Measurements from ENCODE around the gene COX7C. TPM values are rescaled to one million over a fixed set of nuclear protein-coding genes. Genes with fewer than 3 reads are reported as not detected.
A peak's percentile ranks its signal among the peaks of the same experiment; 100 is the strongest.
"Not testable (repeated sequence)": the region's sequence is repeated elsewhere in the genome, so short reads cannot be mapped to it uniquely, and the experiment has no call there.

The COX7C gene, protein sequence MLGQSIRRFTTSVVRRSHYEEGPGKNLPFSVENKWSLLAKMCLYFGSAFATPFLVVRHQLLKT
- total RNA-seq (100 to 1,000 TPM; 258 to 370 TPM), polyA plus RNA-seq (ENCODE audit: insufficient read depth, low read depth, low replicate concordance) (568 TPM)
- long read RNA-seq, donor 1, transcript COX7C-201 (3 exons, 666 nt): major isoform, 426 of 564 reads
- long read RNA-seq, donor 1, transcript COX7C-203 (2 exons, 1,584 nt): minor isoform, 6 of 564 reads
- long read RNA-seq, donor 1, transcript COX7C-205 (3 exons, 369 nt): minor isoform, 61 of 564 reads
- long read RNA-seq, donor 1, partial matches to known transcripts: 32 of 564 reads
- long read RNA-seq, donor 1, other reads (novel, unspliced or antisense): 39 of 564 reads
- long read RNA-seq, donor 2, transcript COX7C-205 (3 exons, 369 nt): minor isoform, 53 of 486 reads
- long read RNA-seq, donor 2, transcript COX7C-201 (3 exons, 666 nt): major isoform, 343 of 486 reads
- long read RNA-seq, donor 2, partial matches to known transcripts: 52 of 486 reads
- long read RNA-seq, donor 2, other reads (novel, unspliced or antisense): 35 of 486 reads

DNA sequence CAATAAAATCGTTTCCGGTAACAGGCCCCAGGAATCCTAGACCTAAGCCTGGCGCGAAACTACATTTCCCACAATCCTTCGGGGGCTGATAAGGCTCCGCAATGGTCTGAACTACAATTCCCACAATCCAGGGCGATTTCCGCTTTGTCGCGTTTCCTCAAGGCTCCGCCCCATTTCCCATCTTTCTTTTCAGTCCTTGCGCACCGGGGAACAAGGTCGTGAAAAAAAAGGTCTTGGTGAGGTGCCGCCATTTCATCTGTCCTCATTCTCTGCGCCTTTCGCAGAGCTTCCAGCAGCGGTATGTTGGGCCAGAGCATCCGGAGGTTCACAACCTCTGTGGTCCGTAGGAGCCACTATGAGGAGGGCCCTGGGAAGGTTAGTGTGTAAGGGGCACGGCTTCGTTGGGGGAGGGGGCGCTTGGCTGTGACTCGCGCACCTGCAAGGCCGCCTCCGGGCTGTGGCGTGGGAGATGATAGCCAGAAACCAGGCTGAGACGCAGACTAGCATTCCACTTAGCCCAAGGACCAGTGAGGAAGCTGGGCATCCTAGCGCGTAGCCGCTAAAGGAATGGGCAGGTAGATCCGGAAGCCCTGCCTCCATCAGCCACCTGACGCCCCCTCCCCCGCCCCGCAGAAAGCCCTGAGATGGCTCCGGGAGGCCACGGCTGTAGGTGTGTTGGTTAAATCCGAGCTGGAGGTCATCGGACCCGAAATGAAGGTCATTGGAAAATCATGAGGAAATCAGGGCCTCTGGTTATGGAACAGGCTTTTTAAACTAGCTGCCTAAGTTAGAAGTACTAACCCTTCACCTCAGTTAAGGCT, at the start of gene COX7C:
COX7C (plus strand) TSS at position 186 of the 821 bp plus-strand sequence; CDS start at position 301, 115 bp downstream.
- Histone ChIP-seq H3K27me3 (no peaks in the 10 kb centered on the region), H3K4me3 (peak within 1 kb of the TSS; percentile 94 to 96), H3K27ac (peak within 1 kb of the TSS; percentile 92 to 94), H3K9me3 (no peaks in the 10 kb centered on the region), H3K4me1 (peaks cover 7% of the 10 kb centered on the region), H3K36me3 (ENCODE audit: low read depth, missing control alignments) (no peaks in the 10 kb centered on the region)
- WGBS, 2 donors: 0 to 1% methylated on average over 35 to 41 of the region's 41 CpGs
- intact Hi-C loops (cut with DNase I; ENCODE audit: low total_unique reads): no loop called here
- peak; percentile 98 for DNase-seq
- no peak for TF ChIP-seq POLR2A (IDR thresholded peaks at IDR 0.05)
- TF ChIP-seq, protein P1, sequence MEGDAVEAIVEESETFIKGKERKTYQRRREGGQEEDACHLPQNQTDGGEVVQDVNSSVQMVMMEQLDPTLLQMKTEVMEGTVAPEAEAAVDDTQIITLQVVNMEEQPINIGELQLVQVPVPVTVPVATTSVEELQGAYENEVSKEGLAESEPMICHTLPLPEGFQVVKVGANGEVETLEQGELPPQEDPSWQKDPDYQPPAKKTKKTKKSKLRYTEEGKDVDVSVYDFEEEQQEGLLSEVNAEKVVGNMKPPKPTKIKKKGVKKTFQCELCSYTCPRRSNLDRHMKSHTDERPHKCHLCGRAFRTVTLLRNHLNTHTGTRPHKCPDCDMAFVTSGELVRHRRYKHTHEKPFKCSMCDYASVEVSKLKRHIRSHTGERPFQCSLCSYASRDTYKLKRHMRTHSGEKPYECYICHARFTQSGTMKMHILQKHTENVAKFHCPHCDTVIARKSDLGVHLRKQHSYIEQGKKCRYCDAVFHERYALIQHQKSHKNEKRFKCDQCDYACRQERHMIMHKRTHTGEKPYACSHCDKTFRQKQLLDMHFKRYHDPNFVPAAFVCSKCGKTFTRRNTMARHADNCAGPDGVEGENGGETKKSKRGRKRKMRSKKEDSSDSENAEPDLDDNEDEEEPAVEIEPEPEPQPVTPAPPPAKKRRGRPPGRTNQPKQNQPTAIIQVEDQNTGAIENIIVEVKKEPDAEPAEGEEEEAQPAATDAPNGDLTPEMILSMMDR (IDR thresholded peaks at IDR 0.05): no peak

DNA sequence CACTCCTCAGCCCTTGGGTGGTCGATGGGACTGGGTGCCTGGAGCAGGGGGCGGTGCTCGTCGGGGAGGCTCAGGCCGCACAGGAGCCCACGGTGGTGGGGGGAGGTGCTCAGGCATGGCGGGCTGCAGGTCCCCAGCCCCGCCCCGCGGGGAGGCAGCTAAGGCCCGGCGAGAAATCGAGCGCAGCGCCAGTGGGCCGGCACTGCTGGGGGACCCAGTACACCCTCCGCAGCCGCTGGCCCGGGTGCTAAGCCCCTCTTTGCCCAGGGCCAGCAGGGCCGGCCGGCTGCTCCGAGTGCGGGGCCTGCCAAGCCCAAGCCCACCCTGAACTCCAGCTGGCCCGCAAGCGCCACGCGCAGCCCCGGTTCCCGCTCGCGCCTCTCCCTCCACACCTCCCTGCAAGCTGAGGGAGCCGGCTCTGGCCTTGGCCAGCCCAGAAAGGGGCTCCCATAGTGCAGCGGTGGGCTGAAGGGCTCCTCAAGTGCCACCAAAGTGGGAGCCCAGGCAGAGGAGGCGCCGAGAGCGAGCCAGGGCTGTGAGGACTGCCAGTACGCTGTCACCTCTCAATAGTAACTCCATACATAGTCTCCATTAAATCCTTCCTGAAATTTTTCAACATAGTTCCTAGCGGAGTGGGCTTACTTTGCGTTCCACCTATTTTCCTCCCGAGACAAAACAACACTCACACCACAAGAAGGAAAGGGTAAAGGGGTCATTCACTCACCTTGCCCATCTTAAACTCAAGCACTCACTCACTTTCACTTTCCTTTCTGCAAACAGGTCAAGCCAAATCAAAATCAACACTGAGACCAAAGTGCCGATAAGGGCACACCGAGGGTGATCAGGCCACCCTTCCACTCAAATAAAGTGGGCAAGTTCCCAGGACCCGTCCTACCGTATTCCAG, 48.0 kb upstream of the COX7C start:
- WGBS, 2 donors: 74 to 86% methylated on average over 22 to 44 of the region's 44 CpGs
- H3K4me1 ChIP-seq; H3K9me3 ChIP-seq; H3K27ac ChIP-seq; H3K27me3 ChIP-seq; intact Hi-C loops (cut with DNase I; ENCODE audit: low total_unique reads); H3K36me3 ChIP-seq (ENCODE audit: low read depth, missing control alignments); DNase-seq: not testable (repeated sequence)
- peak overlapping the region; percentile 37 to 39 for H3K4me3 ChIP-seq

DNA sequence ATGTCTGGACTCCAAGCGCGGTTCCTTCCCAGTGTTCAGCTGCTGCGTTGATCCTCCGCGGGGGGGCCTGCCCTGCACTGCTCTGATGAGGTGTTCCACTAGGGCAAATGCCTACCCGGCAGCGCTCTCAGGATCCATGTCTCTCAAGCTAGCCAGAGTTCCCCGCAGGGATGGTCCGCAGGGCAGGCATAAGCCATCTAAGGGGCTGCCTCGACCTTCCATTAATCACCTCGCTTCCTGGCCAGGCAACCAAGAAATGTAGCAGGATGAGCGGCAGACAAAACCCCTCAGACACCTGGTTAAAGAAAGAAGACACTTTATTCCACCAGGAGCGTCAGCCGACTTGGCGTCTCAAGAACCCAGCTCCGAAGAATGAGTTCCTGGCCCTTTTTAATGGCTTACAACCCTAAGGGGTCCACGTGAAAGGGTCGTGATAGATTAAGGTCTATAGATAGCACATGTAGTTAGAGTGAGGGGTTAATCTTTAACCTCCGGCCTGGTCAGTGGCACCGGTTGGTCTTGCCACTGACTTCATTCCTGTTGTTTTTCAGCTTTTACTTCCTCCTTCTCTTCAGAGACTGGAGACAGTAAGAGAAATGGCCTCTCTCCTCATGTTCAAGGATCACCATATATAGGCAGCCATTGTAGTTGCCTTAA, 47.2 kb upstream of the COX7C start:
- Histone ChIP-seq H3K27me3 (no peaks in the 10 kb centered on the region), H3K27ac (no peak overlapping the region), H3K36me3 (ENCODE audit: low read depth, missing control alignments) (no peaks in the 10 kb centered on the region), H3K9me3 (no peaks in the 10 kb centered on the region), H3K4me3 (peak overlapping the region in 1 of 2 donors; percentile 37), H3K4me1 (no peaks in the 10 kb centered on the region)
- WGBS, 2 donors: 64 to 74% methylated on average over 19 to 20 of the region's 20 CpGs
- peak; percentile 29 for DNase-seq
- TF ChIP-seq POLR2A (IDR thresholded peaks at IDR 0.05): no peak
- TF ChIP-seq, protein P1 (IDR thresholded peaks at IDR 0.05): no peak
- intact Hi-C loops (cut with DNase I; ENCODE audit: low total_unique reads): no loop called here

DNA sequence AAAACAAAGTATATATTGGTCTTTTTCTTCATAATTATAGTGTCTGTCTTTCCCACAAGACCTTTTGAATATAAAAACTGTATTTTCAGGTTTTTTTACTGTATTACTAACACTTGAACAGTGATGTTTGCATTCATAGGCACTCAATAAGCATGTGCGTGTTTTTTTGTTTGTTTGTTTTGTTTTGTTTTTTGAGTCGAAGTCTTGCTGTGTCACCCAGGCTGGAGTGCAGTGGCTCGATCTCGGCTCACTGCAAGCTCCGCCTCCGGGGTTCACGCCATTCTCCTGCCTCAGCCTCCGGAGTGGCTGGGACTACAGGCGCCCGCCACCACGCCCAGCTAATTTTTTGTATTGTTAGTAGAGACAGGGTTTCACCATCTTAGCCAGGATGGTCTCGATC, 46.6 kb upstream of the COX7C start:
- WGBS, 2 donors: 79 to 81% methylated on average over 12 of the region's 12 CpGs
- H3K27ac ChIP-seq; H3K36me3 ChIP-seq (ENCODE audit: low read depth, missing control alignments); DNase-seq; H3K9me3 ChIP-seq; H3K27me3 ChIP-seq; H3K4me3 ChIP-seq; intact Hi-C loops (cut with DNase I; ENCODE audit: low total_unique reads); H3K4me1 ChIP-seq: not testable (repeated sequence)
